ENCODE measurements around the gene ACP2.
"Not testable (repeated sequence)": the region's sequence is repeated elsewhere in the genome, so short reads cannot be mapped to it uniquely, and the experiment has no call there.

The ACP2 gene

DNA sequence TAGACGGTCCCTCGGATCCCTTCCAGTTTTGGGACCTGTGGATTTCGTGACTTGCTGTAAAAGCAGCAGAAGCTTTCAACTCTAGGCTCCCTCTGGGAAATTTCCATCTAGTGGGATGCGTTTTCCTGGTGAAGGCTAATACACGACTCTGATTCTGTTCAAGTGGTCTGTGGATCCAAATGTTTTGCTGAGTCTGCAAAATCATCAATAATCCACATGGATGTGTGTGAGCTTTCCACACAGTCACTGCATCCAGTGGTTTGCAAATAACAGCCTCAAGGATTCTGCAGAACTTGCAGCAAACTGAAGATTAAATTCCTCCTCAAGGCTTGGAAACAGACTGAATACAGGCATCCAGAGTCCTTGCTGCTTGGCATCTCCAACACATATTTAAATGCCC, 46.0 kb downstream of the ACP2 start:
- no peak overlapping the region for H3K4me3 ChIP-seq (ENCODE audit: low read depth, low read length)
- H3K27ac ChIP-seq: no peak overlapping the region
- DNase-seq: no peak
- no peaks in the 10 kb centered on the region for H3K36me3 ChIP-seq (replicated peaks)
- H3K27me3 ChIP-seq (replicated peaks): no peaks in the 10 kb centered on the region
- in situ Hi-C loops (cut with HindIII; ENCODE audit: low pct_ligation_motif_present, low sequenced_read_pairs): no loop called here
- TF ChIP-seq, protein P1, sequence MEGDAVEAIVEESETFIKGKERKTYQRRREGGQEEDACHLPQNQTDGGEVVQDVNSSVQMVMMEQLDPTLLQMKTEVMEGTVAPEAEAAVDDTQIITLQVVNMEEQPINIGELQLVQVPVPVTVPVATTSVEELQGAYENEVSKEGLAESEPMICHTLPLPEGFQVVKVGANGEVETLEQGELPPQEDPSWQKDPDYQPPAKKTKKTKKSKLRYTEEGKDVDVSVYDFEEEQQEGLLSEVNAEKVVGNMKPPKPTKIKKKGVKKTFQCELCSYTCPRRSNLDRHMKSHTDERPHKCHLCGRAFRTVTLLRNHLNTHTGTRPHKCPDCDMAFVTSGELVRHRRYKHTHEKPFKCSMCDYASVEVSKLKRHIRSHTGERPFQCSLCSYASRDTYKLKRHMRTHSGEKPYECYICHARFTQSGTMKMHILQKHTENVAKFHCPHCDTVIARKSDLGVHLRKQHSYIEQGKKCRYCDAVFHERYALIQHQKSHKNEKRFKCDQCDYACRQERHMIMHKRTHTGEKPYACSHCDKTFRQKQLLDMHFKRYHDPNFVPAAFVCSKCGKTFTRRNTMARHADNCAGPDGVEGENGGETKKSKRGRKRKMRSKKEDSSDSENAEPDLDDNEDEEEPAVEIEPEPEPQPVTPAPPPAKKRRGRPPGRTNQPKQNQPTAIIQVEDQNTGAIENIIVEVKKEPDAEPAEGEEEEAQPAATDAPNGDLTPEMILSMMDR (IDR thresholded peaks at IDR 0.05; ENCODE audit: low read depth, low read length, missing control alignments): no peak

DNA sequence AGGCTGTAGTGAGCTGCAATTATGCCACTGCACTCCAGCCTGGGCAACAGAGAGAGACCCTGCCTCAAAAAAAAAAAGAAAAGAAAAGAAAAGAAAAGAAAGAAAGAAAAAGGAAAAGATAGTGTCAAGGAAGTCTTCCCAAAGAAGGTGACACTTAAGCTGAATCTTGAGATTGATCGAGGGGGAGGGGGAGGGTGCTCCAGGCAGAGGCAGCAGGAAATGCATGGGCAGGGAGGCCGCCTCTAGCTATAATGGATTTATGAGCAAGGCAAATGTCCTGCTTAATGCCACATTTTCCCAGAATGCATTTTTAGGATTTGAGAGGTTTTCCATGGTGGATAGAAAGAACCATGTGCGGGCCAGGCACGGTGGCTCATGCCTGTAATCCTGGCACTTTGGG, 47.6 kb downstream of the ACP2 start:
- Histone ChIP-seq H3K27me3 (replicated peaks) (no peaks in the 10 kb centered on the region), H3K4me3 (ENCODE audit: low read depth, low read length) (no peak overlapping the region), H3K36me3 (replicated peaks) (no peaks in the 10 kb centered on the region), H3K27ac (no peak overlapping the region)
- TF ChIP-seq, protein P1 (IDR thresholded peaks at IDR 0.05; ENCODE audit: low read depth, low read length, missing control alignments): no peak
- no peak for DNase-seq
- in situ Hi-C loops (cut with HindIII; ENCODE audit: low pct_ligation_motif_present, low sequenced_read_pairs): no loop called here

DNA sequence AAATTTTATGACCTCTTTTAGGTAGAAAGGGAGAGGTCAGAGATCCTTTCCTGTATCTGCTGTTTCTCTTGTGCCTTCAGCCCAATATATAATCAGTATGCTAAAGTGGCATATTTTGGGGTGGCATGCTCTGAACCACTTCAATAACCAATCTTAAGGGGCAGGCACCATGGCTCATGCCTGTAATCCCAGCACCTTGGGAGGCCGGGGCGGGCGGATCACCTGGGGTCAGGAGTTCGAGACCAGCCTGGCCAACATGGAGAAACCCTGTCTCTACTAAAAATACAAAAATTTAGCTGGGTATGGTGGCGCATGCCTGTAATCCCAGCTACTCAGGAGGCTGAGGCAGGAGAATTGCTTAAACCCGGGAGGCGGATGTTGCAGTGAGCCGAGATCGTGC, 50.5 kb downstream of the ACP2 start:
- H3K27me3 ChIP-seq (replicated peaks); H3K4me3 ChIP-seq (ENCODE audit: low read depth, low read length); H3K36me3 ChIP-seq (replicated peaks); H3K27ac ChIP-seq; DNase-seq; in situ Hi-C loops (cut with HindIII; ENCODE audit: low pct_ligation_motif_present, low sequenced_read_pairs): not testable (repeated sequence)

- no peaks in the 10 kb centered on the region for H3K36me3 ChIP-seq (replicated peaks)
- H3K4me3 ChIP-seq (ENCODE audit: low read depth, low read length): no peak overlapping the region
- in situ Hi-C loops (cut with HindIII; ENCODE audit: low pct_ligation_motif_present, low sequenced_read_pairs): no loop called here
- DNase-seq: no peak
- TF ChIP-seq, protein P1 (IDR thresholded peaks at IDR 0.05; ENCODE audit: low read depth, low read length, missing control alignments): no peak
- H3K27ac ChIP-seq: no peak overlapping the region
- no peaks in the 10 kb centered on the region for H3K27me3 ChIP-seq (replicated peaks)
Measured at GRCh38 chr11:47192111-47192510, 56.5 kb downstream of the ACP2 start.

- in situ Hi-C loops (cut with HindIII; ENCODE audit: low pct_ligation_motif_present, low sequenced_read_pairs); H3K27me3 ChIP-seq (replicated peaks); H3K27ac ChIP-seq; H3K36me3 ChIP-seq (replicated peaks); DNase-seq; H3K4me3 ChIP-seq (ENCODE audit: low read depth, low read length): not testable (repeated sequence)
Measured at GRCh38 chr11:47191137-47191536, 57.5 kb downstream of the ACP2 start.

Data from brain microvascular endothelial cell (primary cell).